ENCODE data around the gene TNXB.
"Not testable (repeated sequence)": the region's sequence is repeated elsewhere in the genome, so short reads cannot be mapped to it uniquely, and the experiment has no call there.

Gene TNXB

GRCh38 chr6:32109114-32109764, at the start of gene TNXB:
Gene TNXB (minus strand): TSS chr6:32109338. CDS start chr6:32098198, 11,140 bp downstream.
- no peak for DNase-seq (ENCODE audit: low read depth in 3 of 3)

- no peak for DNase-seq (ENCODE audit: low read depth in 3 of 3)
Measured at GRCh38 chr6:32158052-32158451, 48.9 kb upstream of the TNXB start.

GRCh38 chr6:32156891-32157290, 47.8 kb upstream of the TNXB start:
- DNase-seq (ENCODE audit: low read depth in 3 of 3), result no peak

GRCh38 chr6:32154514-32155161, 45.5 kb upstream of the TNXB start:
- DNase-seq (ENCODE audit: low read depth in 3 of 3), result peak in 1 of 3 experiments; percentile 32

GRCh38 chr6:32153564-32154513, 44.7 kb upstream of the TNXB start, which contains the start of gene PPT2:
Gene PPT2 (plus strand): TSS chr6:32154141. CDS start chr6:32154595, 454 bp downstream.
- peak in 2 of 3 experiments; percentile 35 to 46 for DNase-seq (ENCODE audit: low read depth in 3 of 3)

- DNase-seq (ENCODE audit: low read depth in 3 of 3), result no peak
Measured at GRCh38 chr6:32152769-32153563, 43.8 kb upstream of the TNXB start.

GRCh38 chr6:32151863-32152768, 43.0 kb upstream of the TNXB start, which contains the start of gene PRRT1:
Gene PRRT1 (minus strand): TSS chr6:32151939. CDS start chr6:32151827, 112 bp downstream.
- no peak for DNase-seq (ENCODE audit: low read depth in 3 of 3)

- no peak for DNase-seq (ENCODE audit: low read depth in 3 of 3)
Measured at GRCh38 chr6:32151181-32151862, 42.2 kb upstream of the TNXB start.

- DNase-seq (ENCODE audit: low read depth in 3 of 3), result no peak
Measured at GRCh38 chr6:32149932-32150870, 41.1 kb upstream of the TNXB start.

GRCh38 chr6:32149092-32149755, 40.1 kb upstream of the TNXB start:
- DNase-seq (ENCODE audit: low read depth in 3 of 3), result no peak

- peak; percentile 34 to 60 (median 46) for DNase-seq (ENCODE audit: low read depth in 3 of 3)
Measured at GRCh38 chr6:32148289-32149091, 39.4 kb upstream of the TNXB start.

GRCh38 chr6:32147401-32148132, 38.4 kb upstream of the TNXB start:
- no peak for DNase-seq (ENCODE audit: low read depth in 3 of 3)

GRCh38 chr6:32146687-32147086, 37.5 kb upstream of the TNXB start:
- DNase-seq (ENCODE audit: low read depth in 3 of 3), result no peak

- DNase-seq (ENCODE audit: low read depth in 3 of 3), result no peak
Measured at GRCh38 chr6:32146287-32146686, 37.1 kb upstream of the TNXB start.

- DNase-seq (ENCODE audit: low read depth in 3 of 3), result not testable (repeated sequence)
Measured at GRCh38 chr6:32144238-32144637, 35.1 kb upstream of the TNXB start.

- no peak for DNase-seq (ENCODE audit: low read depth in 3 of 3)
Measured at GRCh38 chr6:32140420-32141046, 31.4 kb upstream of the TNXB start.
